ENCODE measurements around the gene KIF21A. TPM values are rescaled to one million over a fixed set of nuclear protein-coding genes. Genes with fewer than 3 reads are reported as not detected.

Gene KIF21A, protein sequence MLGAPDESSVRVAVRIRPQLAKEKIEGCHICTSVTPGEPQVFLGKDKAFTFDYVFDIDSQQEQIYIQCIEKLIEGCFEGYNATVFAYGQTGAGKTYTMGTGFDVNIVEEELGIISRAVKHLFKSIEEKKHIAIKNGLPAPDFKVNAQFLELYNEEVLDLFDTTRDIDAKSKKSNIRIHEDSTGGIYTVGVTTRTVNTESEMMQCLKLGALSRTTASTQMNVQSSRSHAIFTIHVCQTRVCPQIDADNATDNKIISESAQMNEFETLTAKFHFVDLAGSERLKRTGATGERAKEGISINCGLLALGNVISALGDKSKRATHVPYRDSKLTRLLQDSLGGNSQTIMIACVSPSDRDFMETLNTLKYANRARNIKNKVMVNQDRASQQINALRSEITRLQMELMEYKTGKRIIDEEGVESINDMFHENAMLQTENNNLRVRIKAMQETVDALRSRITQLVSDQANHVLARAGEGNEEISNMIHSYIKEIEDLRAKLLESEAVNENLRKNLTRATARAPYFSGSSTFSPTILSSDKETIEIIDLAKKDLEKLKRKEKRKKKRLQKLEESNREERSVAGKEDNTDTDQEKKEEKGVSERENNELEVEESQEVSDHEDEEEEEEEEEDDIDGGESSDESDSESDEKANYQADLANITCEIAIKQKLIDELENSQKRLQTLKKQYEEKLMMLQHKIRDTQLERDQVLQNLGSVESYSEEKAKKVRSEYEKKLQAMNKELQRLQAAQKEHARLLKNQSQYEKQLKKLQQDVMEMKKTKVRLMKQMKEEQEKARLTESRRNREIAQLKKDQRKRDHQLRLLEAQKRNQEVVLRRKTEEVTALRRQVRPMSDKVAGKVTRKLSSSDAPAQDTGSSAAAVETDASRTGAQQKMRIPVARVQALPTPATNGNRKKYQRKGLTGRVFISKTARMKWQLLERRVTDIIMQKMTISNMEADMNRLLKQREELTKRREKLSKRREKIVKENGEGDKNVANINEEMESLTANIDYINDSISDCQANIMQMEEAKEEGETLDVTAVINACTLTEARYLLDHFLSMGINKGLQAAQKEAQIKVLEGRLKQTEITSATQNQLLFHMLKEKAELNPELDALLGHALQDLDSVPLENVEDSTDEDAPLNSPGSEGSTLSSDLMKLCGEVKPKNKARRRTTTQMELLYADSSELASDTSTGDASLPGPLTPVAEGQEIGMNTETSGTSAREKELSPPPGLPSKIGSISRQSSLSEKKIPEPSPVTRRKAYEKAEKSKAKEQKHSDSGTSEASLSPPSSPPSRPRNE (N-terminal part only)
- 17.0 and 20.6 TPM in 2 replicates for total RNA-seq

DNA sequence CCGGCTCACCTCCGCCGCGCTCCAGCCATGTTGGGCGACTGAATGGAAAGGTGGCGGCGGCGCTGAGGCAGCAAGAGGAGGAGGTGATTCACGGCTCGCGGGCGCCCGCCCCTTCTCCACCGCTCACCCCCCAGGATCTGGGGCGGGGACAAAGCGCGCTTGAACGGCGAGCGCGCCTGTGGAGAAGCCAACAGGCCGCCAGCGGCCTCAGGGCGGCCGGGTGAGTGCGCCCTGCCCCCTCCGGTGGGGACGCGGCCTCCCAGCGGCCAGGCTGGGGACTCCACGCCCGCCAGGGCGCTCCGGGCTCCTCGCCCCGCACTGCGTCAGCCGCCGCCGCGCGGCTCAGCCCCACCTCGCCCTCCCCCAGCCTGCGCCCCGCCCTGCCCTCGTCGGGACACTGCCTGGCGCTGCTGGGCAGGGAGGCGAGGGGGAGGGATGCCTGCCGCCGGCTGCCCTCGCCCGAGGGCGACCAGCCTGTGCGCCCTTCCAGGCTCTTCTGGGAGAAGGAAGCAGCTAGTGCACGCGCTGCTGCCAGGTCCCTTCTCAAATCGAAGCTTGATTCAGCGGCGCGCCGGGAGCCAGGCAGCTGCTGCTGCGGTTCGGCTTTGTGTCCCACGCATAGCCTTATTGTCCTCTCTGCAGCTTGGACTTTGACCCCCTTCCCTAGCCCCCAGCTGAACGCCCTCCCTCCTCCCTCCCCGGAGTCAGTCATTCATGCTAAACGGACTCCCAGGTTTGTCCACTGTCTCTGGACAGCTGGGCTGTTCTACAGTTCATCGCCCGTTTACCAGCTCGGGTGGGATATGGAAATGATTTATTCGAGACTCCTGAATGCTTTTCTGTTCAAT is at the start of gene KIF21A:
Gene KIF21A, minus strand, starts transcription at position 40 of the 848 bp plus-strand sequence. CDS start 150 bp downstream, outside the sequence.

Other genes starting within 250 kb of the KIF21A start
- not detected in 2 replicates for gene ABCD2, start 176.7 kb upstream of the KIF21A start, total RNA-seq